GM12875 (cell line): ENCODE measurements around the gene NOS1AP.
A peak's percentile ranks its signal among the peaks of the same experiment; 100 is the strongest.
"Not testable (repeated sequence)": the region's sequence is repeated elsewhere in the genome, so short reads cannot be mapped to it uniquely, and the experiment has no call there.

Source experiments
- H3K4me3 ChIP-seq: one replicate; pipeline ENCODE4 v1.5.1; 2011; ENCODE audit warnings: low read depth, low read length, control low read depth
- CTCF ChIP-seq: IDR thresholded peaks from 2 replicates; pipeline ENCODE4 v1.5.1; 2011; ENCODE audit warnings: low read depth, mild to moderate bottlenecking, control low read depth, inconsistent platforms, low read length, moderate library complexity, borderline replicate concordance; ENCODE audit not compliant: insufficient read depth

NOS1AP gene

GRCh38 chr1:162349635-162350330, 280.3 kb downstream of the NOS1AP start:
- H3K4me3 ChIP-seq = no peak overlapping the region
- no peak for TF ChIP-seq CTCF

- no peak for TF ChIP-seq CTCF
- no peak overlapping the region for H3K4me3 ChIP-seq
Observed at GRCh38 chr1:162351246-162351842, 281.9 kb downstream of the NOS1AP start.

GRCh38 chr1:162351874-162352273, 282.4 kb downstream of the NOS1AP start:
- H3K4me3 ChIP-seq = not testable (repeated sequence)

DNA sequence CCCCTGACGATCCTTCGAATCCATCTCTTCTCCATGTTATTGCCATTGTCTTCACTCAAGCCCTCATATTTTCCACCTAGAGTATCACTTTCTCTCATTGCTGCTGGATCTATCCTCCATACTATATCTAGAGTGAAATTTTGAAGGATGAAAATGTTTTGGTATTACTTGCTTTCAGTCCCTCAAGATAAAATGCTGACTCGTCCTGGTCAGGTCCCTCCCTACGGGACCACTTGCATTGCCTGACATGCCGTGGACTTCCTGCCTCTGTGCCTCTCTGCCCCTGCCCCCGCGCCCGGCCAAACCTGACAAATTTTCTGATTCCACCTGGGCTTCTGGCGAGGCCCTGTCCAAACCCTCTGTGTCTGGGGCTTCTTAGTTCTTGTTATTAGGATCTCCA, 283.6 kb downstream of the NOS1AP start:
- TF ChIP-seq CTCF = no peak
- H3K4me3 ChIP-seq = no peak overlapping the region

DNA sequence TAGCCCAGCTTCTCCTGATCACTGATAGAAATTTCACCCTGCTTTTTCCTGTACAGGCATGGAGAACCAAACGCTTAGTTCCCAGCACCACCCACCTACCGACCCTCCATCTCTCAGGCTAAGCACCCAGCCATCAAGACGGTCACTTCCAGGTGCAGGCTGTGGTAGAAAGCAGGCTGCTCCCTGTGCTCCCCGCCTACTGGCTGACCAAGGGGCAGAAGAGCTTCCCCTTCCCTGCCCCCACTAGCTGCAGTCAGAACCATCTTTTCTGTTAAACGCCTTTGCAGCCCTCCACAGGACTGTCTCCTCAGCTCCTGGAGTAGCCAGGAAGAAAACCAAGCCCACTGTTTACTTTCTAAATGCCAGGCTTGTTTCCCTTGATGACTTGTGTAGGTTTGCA, 284.2 kb downstream of the NOS1AP start:
- TF ChIP-seq CTCF = no peak
- no peak overlapping the region for H3K4me3 ChIP-seq

- no peak overlapping the region for H3K4me3 ChIP-seq
- 0 out of 2 replicates have a peak, but pooled peaks have one; percentile 41 for TF ChIP-seq CTCF
Observed at GRCh38 chr1:162357681-162358266, 288.3 kb downstream of the NOS1AP start.

DNA sequence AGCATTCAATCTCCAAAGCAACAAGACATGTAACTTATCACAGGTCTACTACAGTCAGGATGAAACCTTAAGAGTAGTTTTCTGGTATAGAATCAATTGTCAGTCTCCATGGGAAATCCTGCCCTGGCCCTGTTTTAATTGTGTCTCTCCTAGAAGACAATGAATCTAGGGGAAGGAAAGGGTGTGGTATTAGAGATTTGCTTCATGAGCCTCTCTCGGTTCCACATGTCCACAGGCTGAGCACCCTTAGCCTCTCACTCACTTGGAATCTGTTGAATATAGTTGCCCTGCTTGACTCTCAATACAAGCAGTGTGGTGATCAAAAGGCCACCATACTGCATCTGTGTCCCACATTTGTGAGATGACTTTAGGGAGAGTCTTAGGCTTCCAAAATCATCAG, 289.4 kb downstream of the NOS1AP start:
- TF ChIP-seq CTCF = no peak

More for the DNA sequence above, 289.4 kb downstream of the NOS1AP start:
- no peak overlapping the region for H3K4me3 ChIP-seq
